Fibroblast of villous mesenchyme (primary cell): ENCODE measurements around the gene ZNF644. TPM values are rescaled to one million over a fixed set of nuclear protein-coding genes. Genes with fewer than 3 reads are reported as not detected.

Experiments
- DNase-seq: peaks from one replicate; pipeline ENCODE4 v3.0.0-alpha.2; 2010; ENCODE audit warnings: low read depth
- H3K4me3 ChIP-seq: 2 replicates; pipeline ENCODE4 v1.5.1; 2011; ENCODE audit warnings: low read depth, mild to moderate bottlenecking, low read length
- total RNA-seq: library from RNA; depleted of rRNA; stranded (reverse); fragments of >200 nt; gene quantifications from 2 replicates; pipeline ENCODE4 v1.2.3, GENCODE V29; 2012
- TF ChIP-seq, protein P1 (sequence below): IDR thresholded peaks from 2 replicates; pipeline ENCODE4 v1.5.1; 2012; ENCODE audit warnings: low read depth, mild to moderate bottlenecking, low read length; ENCODE audit not compliant: insufficient read depth

The ZNF644 gene
- total RNA-seq, 1 donor = 92.4 TPM

DNA sequence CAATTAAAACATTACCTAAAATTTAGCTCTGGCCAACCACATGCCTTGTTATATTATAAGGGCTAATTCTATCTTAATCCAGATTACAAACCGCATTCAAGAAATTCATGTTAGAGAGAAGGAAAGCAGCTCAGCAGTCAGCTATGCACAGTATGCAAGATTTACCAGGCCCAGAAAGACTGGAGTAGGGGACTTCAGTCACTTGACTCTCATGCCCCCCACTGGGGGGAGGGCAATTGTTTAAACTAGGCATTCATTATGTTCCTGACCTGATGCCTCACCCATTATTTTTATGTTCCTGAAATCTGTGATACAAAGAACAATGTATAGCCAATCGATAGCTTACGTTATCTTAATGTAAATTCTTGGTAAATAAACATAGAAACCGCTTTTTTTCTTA is 96.9 kb downstream of the ZNF644 start:
- no peak for DNase-seq
- H3K4me3 ChIP-seq = no peak overlapping the region
- TF ChIP-seq, protein P1, sequence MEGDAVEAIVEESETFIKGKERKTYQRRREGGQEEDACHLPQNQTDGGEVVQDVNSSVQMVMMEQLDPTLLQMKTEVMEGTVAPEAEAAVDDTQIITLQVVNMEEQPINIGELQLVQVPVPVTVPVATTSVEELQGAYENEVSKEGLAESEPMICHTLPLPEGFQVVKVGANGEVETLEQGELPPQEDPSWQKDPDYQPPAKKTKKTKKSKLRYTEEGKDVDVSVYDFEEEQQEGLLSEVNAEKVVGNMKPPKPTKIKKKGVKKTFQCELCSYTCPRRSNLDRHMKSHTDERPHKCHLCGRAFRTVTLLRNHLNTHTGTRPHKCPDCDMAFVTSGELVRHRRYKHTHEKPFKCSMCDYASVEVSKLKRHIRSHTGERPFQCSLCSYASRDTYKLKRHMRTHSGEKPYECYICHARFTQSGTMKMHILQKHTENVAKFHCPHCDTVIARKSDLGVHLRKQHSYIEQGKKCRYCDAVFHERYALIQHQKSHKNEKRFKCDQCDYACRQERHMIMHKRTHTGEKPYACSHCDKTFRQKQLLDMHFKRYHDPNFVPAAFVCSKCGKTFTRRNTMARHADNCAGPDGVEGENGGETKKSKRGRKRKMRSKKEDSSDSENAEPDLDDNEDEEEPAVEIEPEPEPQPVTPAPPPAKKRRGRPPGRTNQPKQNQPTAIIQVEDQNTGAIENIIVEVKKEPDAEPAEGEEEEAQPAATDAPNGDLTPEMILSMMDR = no peak

DNA sequence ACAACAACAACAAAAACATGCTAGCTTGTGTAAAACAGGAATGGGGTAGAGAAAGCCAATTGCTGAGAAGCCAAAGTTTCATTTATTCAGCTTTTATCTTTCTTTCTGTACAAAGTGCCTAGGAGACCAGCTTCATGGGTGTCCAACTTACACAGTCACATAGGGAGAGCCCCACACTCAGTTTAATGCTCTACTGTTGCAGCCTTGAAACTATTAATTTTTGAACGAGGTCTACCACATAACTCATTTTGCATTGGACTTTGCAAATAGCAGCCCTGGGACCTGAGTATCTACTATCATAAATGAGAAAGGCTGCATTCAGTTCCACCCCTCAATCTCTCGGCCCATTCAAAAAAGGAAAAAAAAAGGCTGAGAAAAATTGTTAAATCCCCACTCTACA is 98.8 kb downstream of the ZNF644 start:
- TF ChIP-seq, protein P1 = no peak
- no peak for DNase-seq
- H3K4me3 ChIP-seq = no peak overlapping the region

DNA sequence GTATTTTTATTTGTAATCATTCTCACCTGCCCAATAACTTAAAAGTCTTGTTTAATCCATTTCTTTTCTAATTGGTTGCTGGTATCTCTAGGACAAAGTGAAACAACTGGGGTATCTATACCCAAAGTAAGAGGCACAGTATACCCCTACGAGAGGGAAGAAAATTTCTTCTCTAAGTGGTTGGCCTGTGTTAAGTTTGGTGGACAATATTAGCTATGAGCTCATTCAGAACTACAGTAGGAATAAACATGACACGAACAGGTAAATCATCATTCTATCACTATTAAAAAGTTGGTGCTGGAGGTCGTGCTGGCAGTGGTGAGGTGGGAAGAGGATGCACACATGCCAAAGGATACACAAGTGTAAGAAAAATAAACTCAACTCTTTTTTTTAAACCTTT is 99.6 kb downstream of the ZNF644 start:
- TF ChIP-seq, protein P1 = no peak
- no peak overlapping the region for H3K4me3 ChIP-seq
- no peak for DNase-seq

DNA sequence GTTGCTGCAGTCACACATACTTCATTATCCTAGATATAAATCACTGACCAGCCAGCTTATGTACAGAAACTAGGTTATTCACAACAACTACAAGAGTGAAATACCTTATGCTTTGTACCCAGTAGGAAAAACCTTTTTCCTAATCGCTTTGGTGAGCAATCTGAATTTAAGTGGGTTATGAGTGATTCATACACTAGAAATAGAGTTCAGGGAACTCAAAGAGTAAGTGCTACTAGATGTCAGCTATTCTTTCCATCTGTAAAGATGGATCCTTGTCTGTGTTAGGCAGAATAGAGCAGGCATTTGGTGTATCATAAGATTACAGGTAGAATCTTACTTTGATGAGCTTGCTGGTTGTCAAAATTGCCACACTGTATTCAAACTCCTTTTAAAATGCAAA is 101.9 kb downstream of the ZNF644 start:
- TF ChIP-seq, protein P1 = no peak
- H3K4me3 ChIP-seq = no peak overlapping the region
- no peak for DNase-seq

DNA sequence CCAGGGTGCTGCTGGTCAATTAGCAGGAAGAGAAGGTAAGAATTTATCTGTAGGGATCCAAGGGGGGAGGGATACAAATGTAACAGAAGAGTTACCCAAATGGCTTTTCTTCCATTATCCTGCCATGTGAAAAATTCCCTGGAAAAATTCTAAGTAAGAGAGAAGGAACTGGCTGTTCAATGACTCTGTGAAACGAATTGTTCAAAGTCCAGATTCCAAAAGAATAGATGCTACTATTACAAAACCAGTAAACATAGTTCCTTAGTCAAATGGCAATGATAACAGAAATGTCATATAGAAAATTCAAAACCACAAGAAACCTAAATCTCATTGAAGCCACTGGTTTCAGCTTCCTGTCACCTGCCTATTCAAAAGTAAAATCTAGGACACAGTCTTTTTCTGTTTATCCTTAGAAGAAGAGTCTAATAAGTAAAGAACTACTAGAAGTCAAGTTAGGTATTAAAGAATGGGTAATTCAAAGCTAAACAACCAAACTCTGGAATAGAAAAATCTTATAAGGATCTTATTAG is 102.6 kb downstream of the ZNF644 start:
- no peak overlapping the region for H3K4me3 ChIP-seq
- TF ChIP-seq, protein P1 = no peak
- DNase-seq = no peak

DNA sequence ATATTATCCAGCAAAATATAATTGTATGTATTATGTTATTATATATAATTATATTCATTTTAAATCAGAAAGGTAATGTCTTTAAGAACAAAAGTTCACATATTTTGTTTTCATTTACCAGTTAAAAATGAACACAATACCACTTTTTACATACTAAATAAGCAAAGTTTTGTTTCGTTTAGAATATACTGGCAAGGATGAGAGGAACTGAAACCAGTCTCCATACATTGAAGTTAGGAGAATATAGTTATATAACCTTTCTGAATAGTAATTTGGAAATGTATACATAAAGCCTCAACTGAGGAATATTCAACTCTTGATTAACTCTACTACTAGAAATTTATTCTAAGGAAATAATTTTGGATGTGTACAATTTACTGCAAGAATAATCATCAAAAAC is 110.5 kb downstream of the ZNF644 start:
- TF ChIP-seq, protein P1 = no peak
- no peak for DNase-seq
- H3K4me3 ChIP-seq = no peak overlapping the region

DNA sequence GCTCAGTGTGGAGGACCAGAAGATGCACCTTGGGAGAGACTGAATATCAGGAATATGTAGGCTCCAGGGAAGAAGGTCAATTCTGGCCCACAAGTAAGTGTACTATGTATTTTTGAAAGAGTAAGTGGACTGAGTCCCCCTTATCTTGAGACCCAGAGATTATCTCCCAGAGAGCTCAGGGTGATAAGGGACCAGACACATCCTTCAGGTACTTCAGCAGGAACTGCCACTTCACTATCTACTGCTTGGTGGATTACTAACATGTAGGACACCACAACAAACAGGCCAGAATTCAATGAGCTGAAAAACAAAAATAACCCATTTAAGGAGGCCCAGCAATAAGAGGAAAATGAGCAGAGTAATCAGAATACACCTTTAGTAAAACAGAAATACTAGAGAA is 119.2 kb downstream of the ZNF644 start:
- DNase-seq = no peak
- no peak overlapping the region for H3K4me3 ChIP-seq
- TF ChIP-seq, protein P1 = no peak
